Activated CD4-positive, alpha-beta memory T cell treated with anti-CD3 and anti-CD28 coated beads for 36 hours (primary cell): ENCODE measurements around the gene UBE2G1. TPM values are rescaled to one million over a fixed set of nuclear protein-coding genes. Genes with fewer than 3 reads are reported as not detected.
"Not testable (repeated sequence)": the region's sequence is repeated elsewhere in the genome, so short reads cannot be mapped to it uniquely, and the experiment has no call there.

Source experiments
- CTCF ChIA-PET: fragments of 350-600 bp; sonication (Branson Sonifier 250); formaldehyde crosslinking; loops from one replicate; lab custom pipeline; 2021; ENCODE audit warnings: antibody characterized with exemption, inconsistent platforms; lab: Charles Lee
- POLR2A ChIA-PET: fragments of 350-600 bp; sonication (Branson Sonifier 250); formaldehyde crosslinking; loops from one replicate; lab custom pipeline; 2021; ENCODE audit warnings: antibody characterized with exemption; lab: Charles Lee
- DNase-seq: peaks from one replicate; pipeline ENCODE4 v3.0.0-alpha.2; 2020
- H3K27ac Mint-ChIP-seq: one replicate; pipeline ENCODE4 v1.8.0; 2021; ENCODE audit warnings: mixed read lengths
- H3K27me3 Mint-ChIP-seq: one replicate; pipeline ENCODE4 v1.8.0; 2021; ENCODE audit warnings: mixed read lengths
- H3K36me3 Mint-ChIP-seq: one replicate; pipeline ENCODE4 v1.8.0; 2021; ENCODE audit warnings: mixed read lengths
- H3K4me1 Mint-ChIP-seq: one replicate; pipeline ENCODE4 v1.8.0; 2021; ENCODE audit warnings: low read depth, mixed read lengths
- H3K4me3 Mint-ChIP-seq: one replicate; pipeline ENCODE4 v1.8.0; 2021; ENCODE audit warnings: mild to moderate bottlenecking, mixed read lengths
- H3K9me3 Mint-ChIP-seq: one replicate; pipeline ENCODE4 v1.8.0; 2021; ENCODE audit warnings: mixed read lengths
- intact Hi-C: fragments of 100-400 bp; cut with micrococcal nuclease; formaldehyde crosslinking; loops from one replicate; pipeline ENCODE4 v1.15.1; 2023
- total RNA-seq, 2 experiments: library from RNA; stranded (reverse); gene quantifications; one replicate each; pipeline ENCODE4 v1.2.3, GENCODE V29; 2021

UBE2G1 gene
- total RNA-seq, 2 experiments from 2014 or later = 54.4 to 57.6 TPM

- no peak overlapping the region for H3K4me3 Mint-ChIP-seq
- POLR2A ChIA-PET = interaction anchor here (0.6 kb wide), 1 partner anchor 21 kb away, joined by 3 read pairs; no protein-coding TSS in a partner anchor
These were observed 12.3 kb downstream of the UBE2G1 start for GRCh38 chr17:4354206-4354605.

GRCh38 chr17:4350214-4350613 is 16.3 kb downstream of the UBE2G1 start:
- H3K27ac Mint-ChIP-seq, H3K27me3 Mint-ChIP-seq, H3K36me3 Mint-ChIP-seq, H3K9me3 Mint-ChIP-seq, DNase-seq, intact Hi-C loops, H3K4me3 Mint-ChIP-seq, CTCF ChIA-PET: not testable (repeated sequence)
- H3K4me1 Mint-ChIP-seq = peaks cover 34% of the 10 kb centered on the region
- POLR2A ChIA-PET = interaction anchor here (0.6 kb wide), 1 partner anchor 51 kb away, joined by 5 read pairs; no protein-coding TSS in a partner anchor

More at GRCh38 chr17:4354206-4354605, 12.3 kb downstream of the UBE2G1 start:
- Mint-ChIP-seq H3K27me3 (no peaks in the 10 kb centered on the region), H3K36me3 (no peaks in the 10 kb centered on the region), H3K4me1 (peaks cover 37% of the 10 kb centered on the region), H3K27ac (no peak overlapping the region), H3K9me3 (no peaks in the 10 kb centered on the region)
- CTCF ChIA-PET = interaction anchor here (1.3 kb wide), 1 partner anchor 64 kb away, joined by 3 read pairs; no protein-coding TSS in a partner anchor
- intact Hi-C loops = no loop called here
- DNase-seq = no peak

- Mint-ChIP-seq H3K27me3 (no peaks in the 10 kb centered on the region), H3K36me3 (no peaks in the 10 kb centered on the region), H3K9me3 (no peaks in the 10 kb centered on the region), H3K4me1 (peaks cover 19% of the 10 kb centered on the region), H3K27ac (no peak overlapping the region), H3K4me3 (no peak overlapping the region)
- intact Hi-C loops = no loop called here
- DNase-seq = no peak
- CTCF ChIA-PET = no interaction called here
- POLR2A ChIA-PET = no interaction called here
These were observed 20.8 kb downstream of the UBE2G1 start for GRCh38 chr17:4345581-4346252.

- no peak overlapping the region for H3K4me3 Mint-ChIP-seq
- POLR2A ChIA-PET = interaction anchor here (1.1 kb wide), 1 partner anchor 10 kb away, joined by 3 read pairs; no protein-coding TSS in a partner anchor
- H3K9me3 Mint-ChIP-seq = no peaks in the 10 kb centered on the region
- CTCF ChIA-PET = no interaction called here
- intact Hi-C loops = no loop called here
- H3K27me3 Mint-ChIP-seq = no peaks in the 10 kb centered on the region
- no peak overlapping the region for H3K27ac Mint-ChIP-seq
- H3K36me3 Mint-ChIP-seq = no peaks in the 10 kb centered on the region
- peaks cover 23% of the 10 kb centered on the region for H3K4me1 Mint-ChIP-seq
- no peak for DNase-seq
These were observed 21.5 kb downstream of the UBE2G1 start for GRCh38 chr17:4344926-4345325.

GRCh38 chr17:4342535-4342934 is 23.9 kb downstream of the UBE2G1 start:
- Mint-ChIP-seq H3K36me3 (no peaks in the 10 kb centered on the region), H3K27me3 (no peaks in the 10 kb centered on the region), H3K27ac (no peak overlapping the region), H3K4me1 (peaks cover 22% of the 10 kb centered on the region), H3K9me3 (no peaks in the 10 kb centered on the region), H3K4me3 (no peak overlapping the region)
- POLR2A ChIA-PET = no interaction called here
- intact Hi-C loops = no loop called here
- CTCF ChIA-PET = interaction anchor here (0.8 kb wide), 1 partner anchor 38 kb away, joined by 3 read pairs; no protein-coding TSS in a partner anchor
- DNase-seq = no peak

- H3K36me3 Mint-ChIP-seq = no peaks in the 10 kb centered on the region
- H3K4me3 Mint-ChIP-seq = no peak overlapping the region
- no peaks in the 10 kb centered on the region for H3K9me3 Mint-ChIP-seq
- POLR2A ChIA-PET = no interaction called here
- H3K27ac Mint-ChIP-seq = no peak overlapping the region
- no peak for DNase-seq
- CTCF ChIA-PET = interaction anchor here (0.8 kb wide), 1 partner anchor 37 kb away, joined by 3 read pairs; no protein-coding TSS in a partner anchor
- H3K4me1 Mint-ChIP-seq = peaks cover 25% of the 10 kb centered on the region
- no peaks in the 10 kb centered on the region for H3K27me3 Mint-ChIP-seq
- intact Hi-C loops = no loop called here
These were observed 24.9 kb downstream of the UBE2G1 start for GRCh38 chr17:4341616-4341977.

GRCh38 chr17:4340914-4341615 is 25.4 kb downstream of the UBE2G1 start:
- Mint-ChIP-seq H3K27ac (no peak overlapping the region), H3K4me1 (peaks cover 25% of the 10 kb centered on the region), H3K36me3 (no peaks in the 10 kb centered on the region), H3K4me3 (no peak overlapping the region), H3K9me3 (no peaks in the 10 kb centered on the region), H3K27me3 (no peaks in the 10 kb centered on the region)
- POLR2A ChIA-PET = no interaction called here
- intact Hi-C loops = no loop called here
- DNase-seq = no peak
- CTCF ChIA-PET = no interaction called here

- Mint-ChIP-seq H3K9me3 (no peaks in the 10 kb centered on the region), H3K27me3 (no peaks in the 10 kb centered on the region), H3K4me1 (peaks cover 49% of the 10 kb centered on the region), H3K36me3 (no peaks in the 10 kb centered on the region), H3K4me3 (no peak overlapping the region), H3K27ac (peak overlapping the region; percentile 38)
- ChIA-PET POLR2A (interaction anchor here (1.0 kb wide), 1 partner anchor 9 kb away, joined by 3 read pairs; no protein-coding TSS in a partner anchor), CTCF (interaction anchor here (0.6 kb wide), 1 partner anchor 30 kb away, joined by 3 read pairs; no protein-coding TSS in a partner anchor)
- intact Hi-C loops = loop anchor here (2.0 kb wide), 1 partner anchor 30 kb away; no protein-coding TSS in a partner anchor
- DNase-seq = no peak
These were observed 31.5 kb downstream of the UBE2G1 start for GRCh38 chr17:4334776-4335584.

- H3K27ac Mint-ChIP-seq = peak overlapping the region; percentile 26
- no peaks in the 10 kb centered on the region for H3K27me3 Mint-ChIP-seq
- no peaks in the 10 kb centered on the region for H3K9me3 Mint-ChIP-seq
- POLR2A ChIA-PET = no interaction called here
- no peaks in the 10 kb centered on the region for H3K36me3 Mint-ChIP-seq
- H3K4me1 Mint-ChIP-seq = peaks cover 52% of the 10 kb centered on the region
- CTCF ChIA-PET = interaction anchor here (0.6 kb wide), 1 partner anchor 29 kb away, joined by 3 read pairs; no protein-coding TSS in a partner anchor
- intact Hi-C loops = loop anchor here (2.0 kb wide), 1 partner anchor 30 kb away; no protein-coding TSS in a partner anchor
- no peak for DNase-seq
- H3K4me3 Mint-ChIP-seq = no peak overlapping the region
These were observed 32.1 kb downstream of the UBE2G1 start for GRCh38 chr17:4334332-4334731.

- Mint-ChIP-seq H3K4me3 (no peak overlapping the region), H3K27ac (no peak overlapping the region), H3K9me3 (no peaks in the 10 kb centered on the region), H3K36me3 (peaks cover 3% of the 10 kb centered on the region), H3K4me1 (peaks cover 53% of the 10 kb centered on the region), H3K27me3 (no peaks in the 10 kb centered on the region)
- CTCF ChIA-PET = interaction anchor here (0.7 to 1.3 kb wide), 2 partner anchors 29 to 88 kb away, joined by 3 to 5 read pairs; no protein-coding TSS in a partner anchor
- POLR2A ChIA-PET = interaction anchor here (0.6 kb wide), 1 partner anchor 21 kb away, joined by 3 read pairs; no protein-coding TSS in a partner anchor
- DNase-seq = no peak
- intact Hi-C loops = no loop called here
These were observed 33.4 kb downstream of the UBE2G1 start for GRCh38 chr17:4333041-4333440.

- Mint-ChIP-seq H3K9me3 (no peaks in the 10 kb centered on the region), H3K36me3 (peaks cover 8% of the 10 kb centered on the region), H3K4me3 (no peak overlapping the region), H3K27ac (no peak overlapping the region), H3K4me1 (peaks cover 57% of the 10 kb centered on the region), H3K27me3 (no peaks in the 10 kb centered on the region)
- DNase-seq = no peak
- intact Hi-C loops = no loop called here
- ChIA-PET CTCF (interaction anchor here (0.7 to 1.3 kb wide), 2 partner anchors 29 to 88 kb away, joined by 3 to 5 read pairs; no protein-coding TSS in a partner anchor), POLR2A (interaction anchor here (0.7 kb wide), 1 partner anchor 78 kb away, joined by 4 read pairs; no protein-coding TSS in a partner anchor)
These were observed 34.0 kb downstream of the UBE2G1 start for GRCh38 chr17:4332296-4332970.
